Stimulated activated CD4-positive, alpha-beta T cell treated with anti-CD3 and anti-CD28 coated beads, Interleukin-4, amount 100 ng/mL, for 24 hours (primary cell): ENCODE results near the gene PLXNA4.

Experiments
- DNase-seq: peaks from one replicate; pipeline ENCODE4 v3.0.0-alpha.2; 2020

Gene PLXNA4

DNA sequence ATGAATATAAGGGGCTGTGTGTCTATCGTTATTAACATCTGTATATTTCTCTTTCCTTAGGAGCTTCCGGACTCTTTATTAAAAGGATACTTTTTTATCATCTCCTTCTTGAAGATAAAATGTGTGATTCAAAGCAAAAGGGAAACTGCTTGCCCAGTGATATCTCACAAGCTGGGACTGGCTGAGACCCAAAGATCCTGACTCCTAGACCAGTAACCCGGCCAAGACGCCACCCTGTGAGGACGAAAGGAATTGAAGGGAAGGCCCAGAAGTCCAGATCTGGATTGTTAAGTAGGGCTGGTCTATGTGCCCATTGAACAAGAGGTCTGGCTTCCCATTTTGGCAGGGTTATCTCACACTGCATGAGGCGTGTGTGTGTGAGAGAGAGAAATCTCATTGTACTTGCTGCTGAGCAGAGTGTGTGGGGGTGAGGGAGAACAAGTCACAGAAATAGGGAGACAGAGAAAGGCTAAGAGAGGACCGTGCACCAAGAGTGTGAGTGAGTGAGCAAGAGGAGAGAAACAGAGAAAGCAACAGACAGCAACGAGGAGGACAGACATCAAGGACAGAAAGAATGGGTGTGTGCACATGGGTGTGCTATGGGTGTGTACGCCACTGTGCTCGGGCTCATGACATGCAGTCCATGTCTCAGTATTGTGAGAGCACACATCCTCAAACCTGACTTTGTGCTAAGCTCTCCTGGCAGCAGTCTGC lies 75.4 kb downstream of the PLXNA4 start:
- no peak for DNase-seq

DNA sequence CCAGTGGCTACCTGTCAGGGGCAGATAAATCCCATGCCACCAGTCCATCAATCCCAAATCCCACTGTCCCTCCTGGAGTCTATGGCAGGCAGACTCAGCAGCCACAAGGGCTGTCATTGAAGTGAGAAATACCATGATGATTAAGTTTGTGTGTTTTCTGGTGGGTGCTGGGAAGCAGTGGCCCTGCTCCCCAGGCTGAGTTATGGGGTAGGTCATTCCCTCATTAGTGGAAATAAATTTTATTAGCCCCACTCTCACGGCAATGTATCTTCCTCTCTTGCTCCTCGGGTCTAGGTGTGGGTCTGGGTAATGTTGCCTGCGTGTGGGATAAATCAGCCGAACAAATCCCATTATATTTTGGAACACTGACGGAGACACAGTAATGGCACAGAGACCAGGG lies 76.8 kb downstream of the PLXNA4 start:
- no peak for DNase-seq

GRCh38 chr7:132499065-132499464 lies 77.2 kb downstream of the PLXNA4 start:
- no peak for DNase-seq

DNA sequence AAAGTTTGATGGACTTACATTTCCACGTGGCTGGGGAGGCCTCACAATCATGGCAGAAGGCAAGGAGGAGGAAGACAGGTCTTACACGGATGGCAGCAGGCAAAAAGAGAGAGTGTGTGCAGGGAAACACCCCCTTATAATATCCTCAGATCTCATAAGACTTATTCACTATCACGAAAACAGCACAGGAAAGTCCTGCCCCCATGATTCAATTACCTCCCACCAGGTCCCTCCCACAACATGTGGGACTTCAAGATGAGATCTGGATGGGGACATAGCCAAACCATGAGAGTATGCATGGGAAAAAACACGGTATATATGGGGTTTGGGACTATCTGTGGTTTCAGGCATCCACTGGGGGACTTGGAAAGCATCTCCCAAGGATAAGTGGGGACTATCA lies 78.0 kb downstream of the PLXNA4 start:
- no peak for DNase-seq

DNA sequence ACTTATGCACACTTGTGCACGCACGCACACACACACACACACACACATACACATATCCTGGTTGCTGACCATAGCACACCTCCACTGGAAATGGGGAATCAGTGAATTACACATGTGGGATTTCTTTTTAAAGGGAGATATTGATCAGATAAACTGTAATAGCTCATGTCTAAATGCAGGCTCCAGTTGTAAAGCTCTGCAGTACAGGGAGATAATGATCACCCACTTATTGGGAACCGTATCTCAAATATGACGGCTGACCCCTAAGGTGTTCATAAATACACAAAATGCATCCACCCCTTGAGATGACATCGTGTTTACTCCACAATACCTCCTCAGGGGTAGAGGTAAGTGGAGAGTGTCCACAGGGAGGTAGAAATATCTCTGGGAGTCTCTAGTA lies 79.2 kb downstream of the PLXNA4 start:
- DNase-seq = no peak

GRCh38 chr7:132495936-132496335 lies 80.3 kb downstream of the PLXNA4 start:
- no peak for DNase-seq

GRCh38 chr7:132494474-132494873 lies 81.8 kb downstream of the PLXNA4 start:
- no peak for DNase-seq

GRCh38 chr7:132492823-132493445 lies 83.3 kb downstream of the PLXNA4 start:
- no peak for DNase-seq

- DNase-seq = no peak
Measured at GRCh38 chr7:132491391-132491945, 84.8 kb downstream of the PLXNA4 start.

DNA sequence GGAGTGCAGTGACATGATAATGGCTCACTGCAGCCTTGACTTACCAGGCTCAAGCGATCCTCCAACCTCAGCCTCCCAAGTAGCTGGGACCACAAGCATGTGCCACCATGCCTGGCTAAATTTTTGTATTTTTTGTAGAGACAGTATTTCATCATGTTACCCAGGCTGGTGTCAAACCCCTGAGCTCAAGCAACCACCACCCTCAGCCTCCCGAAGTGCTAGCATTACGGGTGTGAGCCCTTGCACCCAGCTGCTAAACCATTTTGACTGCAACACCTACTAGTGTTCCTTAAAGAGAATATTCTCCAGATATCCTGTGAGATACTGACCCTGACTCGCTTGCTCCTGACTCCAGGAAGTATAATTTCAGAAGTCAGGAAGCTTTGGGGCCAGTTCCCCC lies 85.8 kb downstream of the PLXNA4 start:
- DNase-seq = no peak

- DNase-seq = no peak
Measured at GRCh38 chr7:132489776-132490237, 86.5 kb downstream of the PLXNA4 start.

- DNase-seq = no peak
Measured at GRCh38 chr7:132488634-132489302, 87.5 kb downstream of the PLXNA4 start.

- no peak for DNase-seq
Measured at GRCh38 chr7:132486274-132486610, 90.0 kb downstream of the PLXNA4 start.

DNA sequence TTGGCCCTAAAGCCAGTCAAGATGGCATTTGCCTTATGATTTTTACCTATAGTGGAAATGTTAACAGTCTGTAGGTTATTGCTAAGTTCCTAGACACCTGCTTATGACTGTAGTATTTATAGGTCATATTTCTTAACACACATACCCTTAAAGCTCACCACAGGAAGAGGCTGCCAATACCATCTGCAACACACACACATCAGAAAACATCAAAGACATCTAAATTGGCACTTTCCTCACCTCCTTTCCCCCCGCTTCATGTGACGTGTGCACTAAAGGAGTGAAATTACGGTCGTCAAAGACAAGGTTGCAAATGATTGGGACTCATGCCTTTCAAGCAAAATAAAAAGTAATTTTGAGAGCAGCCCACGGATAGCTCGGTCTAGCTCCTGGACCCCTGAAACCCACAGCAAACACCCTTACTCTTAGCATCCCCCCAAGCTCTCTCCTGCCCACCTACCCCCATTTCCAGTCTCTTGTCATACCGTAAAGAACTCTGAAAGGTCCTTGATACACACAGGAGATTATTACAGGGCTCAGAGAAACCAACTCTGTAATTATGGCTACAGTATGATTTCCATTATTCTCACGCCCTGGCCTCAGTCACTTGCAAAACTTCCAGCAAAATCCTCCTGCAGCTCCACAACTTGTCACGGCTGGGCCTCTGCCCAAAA lies 90.5 kb downstream of the PLXNA4 start:
- peak; percentile 8 for DNase-seq

GRCh38 chr7:132485136-132485535 lies 91.1 kb downstream of the PLXNA4 start:
- DNase-seq = no peak

DNA sequence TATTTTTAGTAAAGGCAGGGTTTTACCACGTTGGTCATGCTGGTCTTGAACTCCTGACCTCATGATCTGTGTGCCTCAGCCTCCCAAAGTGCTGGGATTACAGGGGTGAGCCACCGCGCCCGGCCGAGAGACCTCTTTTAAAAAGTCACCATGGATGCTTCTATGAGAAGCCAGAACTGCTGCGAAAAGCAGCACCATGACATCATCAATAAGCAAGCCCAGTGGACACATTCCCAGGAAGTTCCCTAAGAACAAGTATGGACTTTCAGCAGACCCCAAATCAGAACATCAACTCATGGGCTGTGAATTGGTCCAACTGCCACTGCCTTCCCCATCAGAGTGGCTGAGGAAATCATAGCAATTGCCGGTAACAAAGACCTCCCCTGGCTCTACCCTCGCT lies 93.4 kb downstream of the PLXNA4 start:
- no peak for DNase-seq

DNA sequence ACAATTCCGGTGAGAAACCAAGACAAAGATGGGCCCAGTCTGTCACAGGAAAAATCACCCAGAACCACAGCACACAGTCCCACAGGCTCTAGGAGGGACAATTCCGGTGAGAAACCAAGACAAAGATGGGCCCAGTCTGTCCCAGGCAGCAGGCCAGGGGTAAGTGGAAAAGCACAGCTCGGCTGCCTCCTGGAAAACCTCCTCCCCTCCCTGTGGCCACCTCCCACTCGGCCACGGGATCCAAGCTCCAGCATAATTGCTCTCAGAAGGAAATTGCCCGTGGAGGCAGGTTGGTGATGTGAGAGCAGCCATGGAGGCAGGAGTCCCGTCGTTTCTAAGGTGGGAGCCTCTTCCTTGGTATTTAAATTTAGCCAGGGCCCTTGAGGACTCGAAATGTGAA lies 95.7 kb downstream of the PLXNA4 start:
- DNase-seq = no peak

DNA sequence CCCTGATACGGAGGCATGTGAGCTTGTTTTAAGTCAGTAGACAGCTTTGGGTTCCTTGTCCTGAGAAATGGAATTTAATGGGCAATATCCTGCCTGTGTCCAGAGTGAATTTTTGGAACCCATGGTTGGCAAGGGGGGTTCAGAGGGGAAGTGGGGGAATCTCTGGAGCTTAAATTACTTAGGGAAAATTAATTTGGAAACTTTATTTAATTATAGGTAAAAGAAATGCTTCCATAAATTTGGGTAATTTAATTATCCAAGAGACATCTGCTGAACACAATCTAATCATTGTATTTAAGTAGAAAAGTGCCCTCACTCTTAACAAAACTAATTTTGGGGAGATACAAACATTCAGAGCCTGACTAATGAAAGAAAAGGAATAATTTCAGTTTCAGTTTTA lies 99.7 kb downstream of the PLXNA4 start:
- DNase-seq = no peak

DNA sequence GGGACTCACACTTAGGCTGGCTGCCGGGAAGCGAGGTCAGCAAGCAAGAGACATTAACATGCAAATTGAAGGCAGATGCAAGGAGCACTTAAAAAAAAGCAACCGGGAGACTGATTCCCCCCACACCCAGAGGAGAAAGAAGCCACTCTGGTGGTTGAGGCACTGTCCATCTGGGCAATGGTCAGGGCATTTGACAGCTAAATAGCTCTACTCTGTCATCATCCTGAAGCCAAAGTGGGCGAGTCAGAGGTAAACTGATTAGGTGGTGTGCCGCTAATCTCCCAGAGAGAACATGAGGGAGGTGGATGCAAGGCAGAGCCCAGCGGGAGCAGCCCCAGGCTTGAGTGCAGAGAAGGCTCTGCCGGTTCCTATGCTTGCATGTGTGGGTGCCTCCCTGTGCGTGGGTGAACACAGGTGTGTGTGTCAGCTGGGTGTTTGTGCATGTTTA lies 100.6 kb downstream of the PLXNA4 start:
- no peak for DNase-seq

- DNase-seq = no peak
Measured at GRCh38 chr7:132475037-132475668, 101.1 kb downstream of the PLXNA4 start.

DNA sequence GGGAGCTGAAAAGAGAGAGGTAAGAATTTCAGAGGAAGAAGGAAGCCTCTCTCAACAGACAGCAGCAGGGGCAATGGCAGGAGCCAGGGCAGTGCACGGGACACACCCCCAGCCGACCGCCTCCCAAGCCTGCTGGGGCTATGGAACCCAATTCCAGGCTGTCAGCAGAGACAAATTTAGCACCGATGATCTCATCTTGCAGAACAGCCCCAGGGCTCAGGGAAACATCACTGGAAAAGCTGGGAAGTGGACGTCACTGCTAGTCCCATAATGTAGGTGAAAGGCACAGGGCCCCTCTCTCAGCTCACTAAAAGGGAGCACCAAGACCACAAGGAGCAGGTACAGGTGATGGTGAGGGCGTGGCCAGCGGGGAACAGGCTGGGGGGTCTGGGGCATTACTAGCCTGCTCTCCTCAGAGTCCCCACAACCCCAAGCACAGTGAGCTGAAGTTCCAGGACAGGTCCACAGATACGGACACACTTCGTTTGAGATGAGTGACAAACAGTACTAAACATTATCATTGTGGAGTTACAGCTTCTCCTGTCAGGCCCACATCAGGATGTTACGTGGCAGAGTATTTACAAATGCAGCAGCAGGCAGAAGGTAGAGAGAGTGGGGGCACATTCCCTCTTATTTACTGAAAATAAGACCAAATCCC lies 103.7 kb downstream of the PLXNA4 start:
- no peak for DNase-seq

GRCh38 chr7:132471515-132471914 lies 104.8 kb downstream of the PLXNA4 start:
- no peak for DNase-seq
